ENCODE measurements around the gene BRD7. TPM values are rescaled to one million over a fixed set of nuclear protein-coding genes. Genes with fewer than 3 reads are reported as not detected.

The BRD7 gene
- total RNA-seq (10 to 100 TPM; 80.9 to 91.1 (median 85.0) TPM), polyA plus RNA-seq (10 to 100 TPM; 34.5 to 47.3 TPM), total RNA-seq (126 reads per million, percentile 88 among the genes with 10 or more reads in this experiment)

DNA sequence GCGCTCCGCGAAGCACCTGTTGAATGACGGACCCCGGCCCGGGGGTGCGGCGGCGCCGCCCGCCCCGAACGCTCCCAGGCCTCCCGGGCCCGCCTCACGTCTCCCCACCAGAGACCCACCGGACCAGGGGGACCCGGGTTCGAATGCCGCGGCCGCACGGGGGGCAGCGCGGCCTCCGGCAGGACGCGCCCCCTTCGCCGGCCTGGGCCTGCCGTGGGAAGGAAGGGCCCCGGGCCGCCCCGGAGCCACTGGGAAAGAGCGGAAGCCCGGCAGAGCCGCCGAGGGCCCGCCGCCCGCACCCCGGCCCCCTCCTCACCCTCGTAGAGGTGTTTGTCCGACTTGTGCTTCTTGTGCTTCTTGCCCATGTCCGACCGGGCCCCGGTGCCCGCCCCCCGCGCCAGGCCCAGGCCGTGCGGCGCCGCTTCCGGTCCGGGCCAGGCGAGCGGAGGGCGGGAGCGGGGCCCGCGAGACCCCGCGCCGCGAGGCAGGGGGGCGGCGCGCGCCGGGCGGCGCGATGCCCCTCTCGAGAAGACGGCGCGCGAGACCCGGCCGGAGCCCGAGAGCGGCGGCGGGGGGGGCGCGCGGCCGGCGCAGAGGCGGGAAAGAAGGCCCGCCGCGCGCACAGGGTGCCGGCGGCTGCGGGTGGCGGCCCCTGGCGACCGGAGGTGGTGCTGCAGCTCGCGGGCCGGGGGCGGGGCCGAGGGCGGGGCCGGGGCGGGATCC lies at the start of gene BRD7:
TSS of gene BRD7 (minus strand) at position 579 of the 723 bp plus-strand sequence. CDS start at position 365, 214 bp downstream.
- peaks cover 40 to 58% (median 56%) of the 10 kb centered on the region in 7 donors for H3K4me1 Mint-ChIP-seq
- H3K27ac Mint-ChIP-seq, result peak within 1 kb of the TSS; percentile 92 to 99 (median 96)

GRCh38 chr16:50416388-50416787 lies 47.6 kb upstream of the BRD7 start:
- peaks cover 20 to 65% (median 43%) of the 10 kb centered on the region in 11 donors for H3K9me3 Mint-ChIP-seq

More for the DNA sequence above, at the start of gene BRD7:
- Mint-ChIP-seq H3K4me3 (peak within 1 kb of the TSS; percentile 92 to 98 (median 96)), H3K27me3 (no peaks in the 10 kb centered on the region), H3K36me3 (peaks cover 6 to 21% (median 15%) of the 10 kb centered on the region in 5 donors), H3K9me3 (no peaks in the 10 kb centered on the region)
- ATAC-seq (peak; percentile 98), DNase-seq (peak; percentile 50 to 82 (median 68))
- intact Hi-C loops (cut with micrococcal nuclease), result loop anchor here (1.0 to 5.0 kb wide), 22 partner anchors 28 to 438 kb away; partner anchors contain the start of genes ADCY7 (in 2 of the 2), CNEP1R1 (in 2 of the 2), HEATR3 (in 2 of the 2) and NKD1 (in 2 of the 2)
- ChIA-PET POLR2A (interaction anchor here (0.6 to 1.4 kb wide), 6 partner anchors 8 to 380 kb away, joined by 3 to 5 read pairs (median 4); no protein-coding TSS in a partner anchor), CTCF (interaction anchor here (1.0 to 2.2 kb wide), 8 partner anchors 8 to 298 kb away, joined by 3 to 15 read pairs (median 6); partner anchors contain the start of gene ADCY7)
- Histone ChIP-seq H3K36me3 (ENCODE audit: control insufficient read depth in 2 of 3, insufficient read depth in 3 of 3, low read length in 3 of 3) (peaks cover 0 to 7% (median 5%) of the 10 kb centered on the region in 3 experiments), H3K27ac (ENCODE audit: low read depth, low read length) (peak within 1 kb of the TSS; percentile 86), H3K4me3 (ENCODE audit: low read length) (peak within 1 kb of the TSS; percentile 61), H3K27me3 (ENCODE audit: control insufficient read depth in 2 of 2, insufficient read depth in 2 of 2, low read length in 2 of 2) (no peaks in the 10 kb centered on the region), H3K9me3 (ENCODE audit: control insufficient read depth in 2 of 3, low read length in 3 of 3) (no peaks in the 10 kb centered on the region), H3K4me1 (ENCODE audit: control insufficient read depth in 2 of 2, insufficient read depth in 2 of 2, low read length in 2 of 2) (peaks cover 27 to 39% of the 10 kb centered on the region in 2 donors)

GRCh38 chr16:50414152-50414551 lies 45.4 kb upstream of the BRD7 start:
- Mint-ChIP-seq H3K4me1 (no peaks in the 10 kb centered on the region), H3K36me3 (peaks cover 0 to 26% (median 6%) of the 10 kb centered on the region in 5 donors), H3K9me3 (peaks cover 9 to 43% (median 33%) of the 10 kb centered on the region in 11 donors), H3K27me3 (peaks cover 0 to 22% (median 12%) of the 10 kb centered on the region in 5 donors), H3K4me3 (no peak overlapping the region), H3K27ac (no peak overlapping the region)
- POLR2A ChIA-PET, result no interaction called here
- DNase-seq, result no peak
- no peak overlapping the region for H3K4me3 ChIP-seq (ENCODE audit: low read length)
- no peaks in the 10 kb centered on the region for H3K36me3 ChIP-seq (ENCODE audit: control insufficient read depth in 2 of 3, insufficient read depth in 3 of 3, low read length in 3 of 3)
- CTCF ChIA-PET, result no interaction called here
- ATAC-seq, result no peak
- H3K27ac ChIP-seq (ENCODE audit: low read depth, low read length), result no peak overlapping the region
- peaks cover 0 to 9% (median 3%) of the 10 kb centered on the region in 3 experiments for H3K9me3 ChIP-seq (ENCODE audit: control insufficient read depth in 2 of 3, low read length in 3 of 3)
- intact Hi-C loops (cut with micrococcal nuclease), result no loop called here
- H3K4me1 ChIP-seq (ENCODE audit: control insufficient read depth in 2 of 2, insufficient read depth in 2 of 2, low read length in 2 of 2), result no peaks in the 10 kb centered on the region
- no peaks in the 10 kb centered on the region for H3K27me3 ChIP-seq (ENCODE audit: control insufficient read depth in 2 of 2, insufficient read depth in 2 of 2, low read length in 2 of 2)

More at GRCh38 chr16:50416388-50416787, 47.6 kb upstream of the BRD7 start:
- peaks cover 0 to 20% (median 10%) of the 10 kb centered on the region in 3 experiments for H3K9me3 ChIP-seq (ENCODE audit: control insufficient read depth in 2 of 3, low read length in 3 of 3)
- H3K4me1 ChIP-seq (ENCODE audit: control insufficient read depth in 2 of 2, insufficient read depth in 2 of 2, low read length in 2 of 2), result no peaks in the 10 kb centered on the region
- ChIA-PET POLR2A (interaction anchor here (0.5 kb wide), 1 partner anchor 160 kb away, joined by 3 read pairs; no protein-coding TSS in a partner anchor), CTCF (no interaction called here)
- DNase-seq, result no peak
- H3K36me3 ChIP-seq (ENCODE audit: control insufficient read depth in 2 of 3, insufficient read depth in 3 of 3, low read length in 3 of 3), result no peaks in the 10 kb centered on the region
- Mint-ChIP-seq H3K4me1 (no peaks in the 10 kb centered on the region), H3K4me3 (no peak overlapping the region), H3K36me3 (peaks cover 0 to 42% (median 12%) of the 10 kb centered on the region in 5 donors), H3K27ac (no peak overlapping the region), H3K27me3 (peaks cover 10 to 23% (median 12%) of the 10 kb centered on the region in 5 donors)
- ATAC-seq, result no peak
- H3K27ac ChIP-seq (ENCODE audit: low read depth, low read length), result no peak overlapping the region
- intact Hi-C loops (cut with micrococcal nuclease), result no loop called here
- H3K4me3 ChIP-seq (ENCODE audit: low read length), result no peak overlapping the region
- H3K27me3 ChIP-seq (ENCODE audit: control insufficient read depth in 2 of 2, insufficient read depth in 2 of 2, low read length in 2 of 2), result no peaks in the 10 kb centered on the region

DNA sequence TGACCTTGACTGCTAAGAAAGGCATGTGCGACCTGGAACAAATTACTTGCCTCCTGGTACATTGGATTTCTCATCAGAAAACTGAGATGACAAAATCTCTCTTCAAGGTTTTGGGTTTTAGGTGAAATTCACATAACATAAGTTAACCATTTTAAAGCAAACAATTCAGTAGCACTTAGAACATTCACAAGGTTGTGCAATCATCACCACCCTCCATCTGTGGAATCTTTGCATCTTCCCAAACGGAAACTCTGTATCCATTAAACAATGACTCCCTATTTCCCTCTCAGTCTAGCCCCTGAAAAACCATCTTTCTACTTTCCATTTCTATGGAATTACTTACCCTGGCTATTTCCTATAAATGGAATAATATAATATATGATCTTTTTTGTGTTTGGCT lies 42.2 kb upstream of the BRD7 start:
- H3K9me3 ChIP-seq (ENCODE audit: control insufficient read depth in 2 of 3, low read length in 3 of 3), result no peaks in the 10 kb centered on the region
- Mint-ChIP-seq H3K4me1 (peaks cover 0 to 2% (median 0%) of the 10 kb centered on the region in 7 donors), H3K9me3 (peaks cover 0 to 12% (median 6%) of the 10 kb centered on the region in 11 donors), H3K27me3 (peaks cover 0 to 18% (median 0%) of the 10 kb centered on the region in 5 donors), H3K27ac (no peak overlapping the region), H3K36me3 (peaks cover 0 to 7% (median 4%) of the 10 kb centered on the region in 5 donors), H3K4me3 (no peak overlapping the region)
- no peak for DNase-seq
- H3K4me3 ChIP-seq (ENCODE audit: low read length), result no peak overlapping the region
- ChIA-PET POLR2A (interaction anchor here (0.7 kb wide), 1 partner anchor 17 kb away, joined by 4 read pairs; no protein-coding TSS in a partner anchor), CTCF (no interaction called here)
- no peaks in the 10 kb centered on the region for H3K36me3 ChIP-seq (ENCODE audit: control insufficient read depth in 2 of 3, insufficient read depth in 3 of 3, low read length in 3 of 3)
- no peak overlapping the region for H3K27ac ChIP-seq (ENCODE audit: low read depth, low read length)
- no peak for ATAC-seq
- H3K4me1 ChIP-seq (ENCODE audit: control insufficient read depth in 2 of 2, insufficient read depth in 2 of 2, low read length in 2 of 2), result no peaks in the 10 kb centered on the region
- intact Hi-C loops (cut with micrococcal nuclease), result no loop called here
- H3K27me3 ChIP-seq (ENCODE audit: control insufficient read depth in 2 of 2, insufficient read depth in 2 of 2, low read length in 2 of 2), result no peaks in the 10 kb centered on the region

DNA sequence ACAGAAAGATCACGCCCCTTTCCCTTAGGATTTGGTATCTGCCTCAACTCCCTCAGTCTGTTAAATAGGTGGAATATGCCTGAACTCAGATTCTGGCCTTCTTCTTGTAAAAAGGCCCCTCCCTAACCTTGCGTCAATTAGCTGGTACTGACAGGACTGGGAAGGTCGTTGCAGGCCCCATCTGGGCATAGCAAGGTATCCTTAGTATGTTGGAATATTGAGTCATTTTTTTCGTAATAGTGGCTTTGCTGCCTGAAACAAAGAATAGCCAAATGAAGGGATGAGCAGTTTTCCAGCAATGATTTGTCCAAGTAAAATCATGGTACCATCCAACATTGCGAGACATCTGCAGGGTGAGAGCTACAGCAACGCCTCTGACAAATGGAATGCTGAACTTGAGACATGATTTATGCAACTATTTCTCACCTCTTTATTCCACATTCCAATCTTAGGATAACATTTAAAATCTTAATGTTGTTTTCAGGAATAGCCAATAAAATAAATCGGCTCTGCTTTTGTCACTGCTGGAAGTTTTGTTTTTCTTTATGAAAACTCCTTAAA lies 39.3 kb upstream of the BRD7 start:
- ChIA-PET POLR2A (no interaction called here), CTCF (no interaction called here)
- no peak overlapping the region for H3K27ac Mint-ChIP-seq
- no peak overlapping the region for H3K4me3 Mint-ChIP-seq
- DNase-seq (no peak), ATAC-seq (no peak)
- no peaks in the 10 kb centered on the region for H3K9me3 ChIP-seq (ENCODE audit: control insufficient read depth in 2 of 3, low read length in 3 of 3)
- H3K27me3 Mint-ChIP-seq, result peaks cover 0 to 4% (median 0%) of the 10 kb centered on the region in 5 donors
- H3K27ac ChIP-seq (ENCODE audit: low read depth, low read length), result no peak overlapping the region
- H3K4me1 Mint-ChIP-seq, result peaks cover 0 to 2% (median 0%) of the 10 kb centered on the region in 7 donors
- no peaks in the 10 kb centered on the region for H3K4me1 ChIP-seq (ENCODE audit: control insufficient read depth in 2 of 2, insufficient read depth in 2 of 2, low read length in 2 of 2)
- H3K27me3 ChIP-seq (ENCODE audit: control insufficient read depth in 2 of 2, insufficient read depth in 2 of 2, low read length in 2 of 2), result no peaks in the 10 kb centered on the region
- H3K9me3 Mint-ChIP-seq, result peaks cover 0 to 3% (median 0%) of the 10 kb centered on the region in 11 donors
- no peak overlapping the region for H3K4me3 ChIP-seq (ENCODE audit: low read length)
- H3K36me3 ChIP-seq (ENCODE audit: control insufficient read depth in 2 of 3, insufficient read depth in 3 of 3, low read length in 3 of 3), result no peaks in the 10 kb centered on the region
- H3K36me3 Mint-ChIP-seq, result peaks cover 0 to 4% (median 0%) of the 10 kb centered on the region in 5 donors
- intact Hi-C loops (cut with micrococcal nuclease), result no loop called here

DNA sequence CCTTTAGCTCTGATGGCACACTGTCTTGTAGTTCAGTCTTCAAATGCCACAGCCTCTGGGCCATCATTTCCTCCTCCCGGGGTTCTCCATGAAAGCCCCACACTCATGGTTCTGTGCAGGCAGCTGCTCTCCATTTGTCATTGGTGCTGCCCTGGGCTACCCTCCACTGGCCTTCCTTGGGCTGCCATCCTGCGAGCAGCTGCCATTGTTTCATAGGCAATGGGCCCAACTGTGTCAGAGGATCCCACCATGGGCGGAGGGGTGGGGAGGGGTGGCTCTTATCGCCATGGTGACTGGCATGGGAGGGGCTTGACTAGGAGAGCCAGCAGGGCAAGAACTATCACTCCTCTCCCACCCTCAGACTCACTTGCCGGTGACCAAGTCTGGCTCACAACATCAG lies 38.6 kb upstream of the BRD7 start:
- POLR2A ChIA-PET, result no interaction called here
- peaks cover 0 to 4% (median 0%) of the 10 kb centered on the region in 5 donors for H3K36me3 Mint-ChIP-seq
- Histone ChIP-seq H3K36me3 (ENCODE audit: control insufficient read depth in 2 of 3, insufficient read depth in 3 of 3, low read length in 3 of 3) (no peaks in the 10 kb centered on the region), H3K27me3 (ENCODE audit: control insufficient read depth in 2 of 2, insufficient read depth in 2 of 2, low read length in 2 of 2) (no peaks in the 10 kb centered on the region), H3K4me3 (ENCODE audit: low read length) (no peak overlapping the region), H3K4me1 (ENCODE audit: control insufficient read depth in 2 of 2, insufficient read depth in 2 of 2, low read length in 2 of 2) (no peaks in the 10 kb centered on the region), H3K9me3 (ENCODE audit: control insufficient read depth in 2 of 3, low read length in 3 of 3) (no peaks in the 10 kb centered on the region), H3K27ac (ENCODE audit: low read depth, low read length) (no peak overlapping the region)
- intact Hi-C loops (cut with micrococcal nuclease), result no loop called here
- ATAC-seq (no peak), DNase-seq (no peak)
- CTCF ChIA-PET, result interaction anchor here (1.0 kb wide), 1 partner anchor 217 kb away, joined by 4 read pairs; no protein-coding TSS in a partner anchor
- peaks cover 0 to 3% (median 0%) of the 10 kb centered on the region in 11 donors for H3K9me3 Mint-ChIP-seq
- H3K27ac Mint-ChIP-seq, result no peak overlapping the region
- H3K4me3 Mint-ChIP-seq, result no peak overlapping the region
- peaks cover 0 to 4% (median 0%) of the 10 kb centered on the region in 5 donors for H3K27me3 Mint-ChIP-seq
- peaks cover 0 to 2% (median 0%) of the 10 kb centered on the region in 7 donors for H3K4me1 Mint-ChIP-seq
